ENCODE measurements around the gene TNFAIP8.
A peak's percentile ranks its signal among the peaks of the same experiment; 100 is the strongest.
"Not testable (repeated sequence)": the region's sequence is repeated elsewhere in the genome, so short reads cannot be mapped to it uniquely, and the experiment has no call there.

The TNFAIP8 gene

GRCh38 chr5:119417891-119418605, 62.2 kb downstream of the TNFAIP8 start:
- TF ChIP-seq TAF1 (IDR thresholded peaks at IDR 0.05; ENCODE audit: borderline replicate concordance, low read depth, low read length) = no peak
- no peak for TF ChIP-seq POLR2AphosphoS5 (IDR thresholded peaks at IDR 0.05; ENCODE audit: low read depth, low read length)
- no peak for TF ChIP-seq POLR2A (IDR thresholded peaks at IDR 0.05; ENCODE audit: low read depth, low read length)
- DNase-seq (ENCODE audit: insufficient read length) (no peak), FAIRE-seq (no peak)

DNA sequence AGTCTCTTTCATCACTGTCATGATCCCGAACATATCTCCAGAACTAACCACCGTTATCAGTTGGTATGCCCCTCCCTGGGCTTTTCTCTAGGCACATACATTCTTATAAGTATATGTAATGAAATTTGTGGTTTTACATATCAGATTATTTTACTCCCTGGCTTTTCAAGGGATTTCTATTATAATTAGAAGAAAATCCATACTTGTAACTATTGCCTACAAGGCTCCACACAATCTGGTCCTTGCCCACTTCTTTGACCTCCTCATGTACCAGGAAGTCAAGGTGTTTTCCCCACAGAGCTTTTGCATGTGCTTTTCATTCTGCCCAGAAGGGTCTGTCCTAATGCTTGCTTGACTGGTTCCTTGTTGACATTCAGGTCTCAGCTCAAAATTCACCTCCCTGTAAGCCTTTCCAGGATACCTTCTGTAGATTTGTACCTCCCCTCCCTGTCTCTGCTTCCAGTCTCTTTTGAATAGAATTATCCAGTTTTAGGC, 62.8 kb downstream of the TNFAIP8 start:
- FAIRE-seq (peak; percentile 77), DNase-seq (ENCODE audit: insufficient read length) (no peak)
- TF ChIP-seq POLR2AphosphoS5 (IDR thresholded peaks at IDR 0.05; ENCODE audit: low read depth, low read length) (no peak), POLR2A (IDR thresholded peaks at IDR 0.05; ENCODE audit: low read depth, low read length) (no peak)

DNA sequence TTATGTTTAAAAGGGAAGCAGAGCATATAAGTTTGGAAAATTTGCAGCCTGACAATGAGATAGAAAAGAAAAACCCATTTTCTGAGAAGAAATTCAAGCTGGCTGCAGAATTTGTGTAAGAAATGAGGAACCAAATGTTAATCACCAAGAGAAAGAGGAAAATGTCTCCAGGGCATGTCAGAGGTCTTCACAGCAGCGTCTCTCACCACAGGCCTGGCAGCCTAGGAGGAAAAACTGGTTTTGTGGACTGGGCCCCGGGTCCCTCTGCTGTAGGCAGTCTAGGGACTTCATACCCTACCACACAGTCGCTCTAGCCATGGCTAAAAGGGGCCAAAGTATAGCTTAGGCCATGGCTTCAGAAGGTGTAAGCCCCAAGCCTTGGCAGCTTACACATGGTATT, 64.3 kb downstream of the TNFAIP8 start:
- TF ChIP-seq POLR2AphosphoS5 (IDR thresholded peaks at IDR 0.05; ENCODE audit: low read depth, low read length) = no peak
- no peak for FAIRE-seq
- DNase-seq (ENCODE audit: insufficient read length) = no peak

DNA sequence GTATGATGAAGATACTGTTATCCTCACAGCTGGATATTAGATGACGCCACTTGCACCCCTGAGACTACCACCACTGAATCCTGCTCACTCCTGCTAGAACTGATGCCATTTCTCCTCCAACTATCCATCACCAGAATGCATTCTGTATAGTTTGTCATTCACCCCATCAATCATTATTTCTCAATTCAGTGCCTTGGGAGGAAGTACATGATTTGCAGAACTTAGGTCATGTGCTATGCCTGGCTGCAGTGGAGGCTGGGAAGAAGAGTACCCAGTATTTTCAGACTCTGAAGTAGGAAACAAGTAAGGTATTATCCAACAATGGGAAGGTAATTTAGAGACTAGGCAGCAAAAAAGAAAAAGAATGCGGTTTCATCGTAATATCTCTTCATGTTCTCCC, 70.2 kb downstream of the TNFAIP8 start:
- no peak for DNase-seq (ENCODE audit: insufficient read length)
- no peak for TF ChIP-seq TAF1 (IDR thresholded peaks at IDR 0.05; ENCODE audit: borderline replicate concordance, low read depth, low read length)
- no peak for TF ChIP-seq POLR2A (IDR thresholded peaks at IDR 0.05; ENCODE audit: low read depth, low read length)
- TF ChIP-seq POLR2AphosphoS5 (IDR thresholded peaks at IDR 0.05; ENCODE audit: low read depth, low read length) = no peak
- FAIRE-seq = no peak

DNA sequence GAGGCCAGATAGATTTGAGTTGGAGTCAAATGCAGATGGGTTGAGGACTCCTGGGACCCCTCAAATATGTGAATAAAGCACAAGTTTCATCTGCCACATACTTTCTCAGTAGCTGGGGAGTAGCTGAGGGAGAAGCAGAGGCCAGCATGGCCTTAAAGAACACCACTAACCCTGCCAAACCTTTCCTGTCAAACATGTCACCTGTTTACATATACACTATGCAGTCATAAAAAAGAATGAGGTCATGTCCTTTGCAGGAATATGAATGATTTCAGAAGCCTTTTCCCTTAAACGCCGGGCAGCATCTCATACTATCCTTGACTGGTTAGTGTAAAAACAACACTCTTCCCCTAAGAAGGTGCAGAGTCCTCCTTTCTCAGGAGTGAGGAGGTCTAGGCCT, 71.2 kb downstream of the TNFAIP8 start:
- TF ChIP-seq POLR2AphosphoS5 (IDR thresholded peaks at IDR 0.05; ENCODE audit: low read depth, low read length) = no peak
- TF ChIP-seq TAF1 (IDR thresholded peaks at IDR 0.05; ENCODE audit: borderline replicate concordance, low read depth, low read length) = no peak
- no peak for TF ChIP-seq POLR2A (IDR thresholded peaks at IDR 0.05; ENCODE audit: low read depth, low read length)
- DNase-seq (ENCODE audit: insufficient read length) = no peak
- FAIRE-seq = no peak

- not testable (repeated sequence) for DNase-seq (ENCODE audit: insufficient read length); FAIRE-seq
These were observed 71.8 kb downstream of the TNFAIP8 start for GRCh38 chr5:119427596-119427995.

- not testable (repeated sequence) for DNase-seq (ENCODE audit: insufficient read length); FAIRE-seq
These were observed 72.3 kb downstream of the TNFAIP8 start for GRCh38 chr5:119428166-119428565.

DNA sequence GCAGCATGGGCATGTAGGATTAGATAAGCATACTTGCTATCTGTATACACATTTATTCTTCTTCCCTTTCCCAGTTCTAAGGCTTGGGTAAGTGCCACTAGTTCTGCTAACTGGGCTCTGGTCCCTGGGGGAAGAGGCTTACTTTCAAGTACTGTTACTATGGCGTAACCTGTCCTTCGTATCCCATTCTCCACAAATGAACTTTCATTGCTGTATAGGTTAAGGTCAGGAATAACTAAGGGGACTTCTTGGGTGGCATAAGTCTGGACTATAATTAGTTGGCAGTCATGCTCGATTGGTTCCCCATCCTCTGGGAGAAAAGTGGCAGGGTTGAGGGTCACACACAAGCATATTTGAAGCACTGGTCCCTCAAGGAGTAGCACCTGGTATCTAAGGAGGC, 72.8 kb downstream of the TNFAIP8 start:
- DNase-seq (ENCODE audit: insufficient read length); FAIRE-seq: not testable (repeated sequence)

DNA sequence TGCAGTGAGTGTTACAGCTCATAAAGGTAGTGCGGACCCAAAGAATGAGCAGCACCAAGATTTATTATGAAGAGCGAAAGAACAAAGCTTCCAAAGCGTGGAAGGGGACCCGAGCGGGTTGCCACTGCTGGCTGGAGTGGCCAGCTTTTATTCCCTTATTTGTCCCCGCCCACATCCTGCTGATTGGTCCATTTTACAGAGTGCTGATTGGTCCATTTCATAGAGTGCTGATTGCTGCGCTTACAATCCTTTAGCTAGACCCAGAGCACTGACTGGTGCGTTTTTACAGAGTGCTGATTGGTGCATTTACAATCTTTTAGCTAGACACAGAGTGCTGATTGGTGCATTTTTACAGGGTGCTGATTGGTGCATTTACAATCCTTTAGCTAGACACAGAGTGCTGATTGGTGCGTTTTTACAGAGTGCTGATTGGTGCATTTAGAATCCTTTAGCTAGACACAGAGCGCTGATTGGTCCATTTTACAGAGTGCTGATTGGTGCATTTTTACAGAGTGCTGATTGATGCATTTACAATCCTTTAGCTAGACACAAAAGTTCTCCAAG, 76.9 kb downstream of the TNFAIP8 start:
- not testable (repeated sequence) for DNase-seq (ENCODE audit: insufficient read length); FAIRE-seq

- FAIRE-seq (peak; percentile 50), DNase-seq (ENCODE audit: insufficient read length) (no peak)
- TF ChIP-seq POLR2AphosphoS5 (IDR thresholded peaks at IDR 0.05; ENCODE audit: low read depth, low read length) = no peak
These were observed 79.8 kb downstream of the TNFAIP8 start for GRCh38 chr5:119435436-119436132.

GRCh38 chr5:119437785-119438586, 82.2 kb downstream of the TNFAIP8 start:
- not testable (repeated sequence) for FAIRE-seq; DNase-seq (ENCODE audit: insufficient read length)

GRCh38 chr5:119438587-119438917, 82.7 kb downstream of the TNFAIP8 start:
- not testable (repeated sequence) for DNase-seq (ENCODE audit: insufficient read length); FAIRE-seq

DNA sequence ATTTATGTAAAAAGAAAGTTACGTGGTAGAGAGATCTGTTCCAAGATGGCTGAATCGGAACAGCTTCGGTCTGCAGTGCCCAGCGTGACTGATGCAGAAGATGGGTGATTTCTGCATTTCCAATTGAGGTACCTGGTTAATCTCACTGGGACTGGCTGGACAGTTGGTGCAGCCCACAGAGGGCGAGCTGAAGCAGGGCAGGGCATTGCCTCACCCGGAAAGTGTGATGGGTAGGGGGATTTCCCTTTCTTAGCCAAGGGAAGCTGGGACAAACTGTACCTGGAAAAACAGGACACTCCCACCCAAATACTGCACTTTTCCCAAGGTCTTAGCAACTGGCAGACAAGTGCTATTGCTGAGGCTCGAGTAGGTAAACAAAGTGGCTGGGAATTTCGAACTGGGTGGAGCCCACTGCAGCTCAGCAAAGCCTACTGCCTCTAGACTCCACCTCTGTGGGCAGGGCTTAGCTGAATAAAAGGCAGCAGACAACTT, 83.4 kb downstream of the TNFAIP8 start:
- peak; percentile 77 for FAIRE-seq

DNA sequence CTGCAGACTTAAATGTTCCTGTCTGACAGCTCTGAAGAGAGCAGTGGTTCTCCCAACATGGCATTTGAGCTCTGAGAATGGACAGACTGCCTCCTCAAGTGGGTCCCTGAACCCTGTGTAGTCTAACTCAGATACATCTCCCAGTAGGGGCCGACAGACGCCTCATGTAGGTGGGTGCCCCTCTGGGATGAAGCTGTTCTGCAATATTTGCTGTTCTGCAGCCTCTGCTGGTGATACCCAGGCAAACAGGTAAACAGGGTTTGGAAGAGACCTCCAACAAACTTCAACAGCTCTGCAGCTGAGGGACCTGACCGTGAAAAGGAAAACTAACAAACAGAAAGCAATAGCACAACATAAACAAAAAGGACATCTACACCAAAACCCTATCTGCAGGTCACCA, 83.8 kb downstream of the TNFAIP8 start:
- not testable (repeated sequence) for FAIRE-seq

More for the DNA sequence above, 83.4 kb downstream of the TNFAIP8 start:
- TF ChIP-seq POLR2A (IDR thresholded peaks at IDR 0.05; ENCODE audit: low read depth, low read length) (no peak), POLR2AphosphoS5 (IDR thresholded peaks at IDR 0.05; ENCODE audit: low read depth, low read length) (no peak), TAF1 (IDR thresholded peaks at IDR 0.05; ENCODE audit: borderline replicate concordance, low read depth, low read length) (no peak)
- DNase-seq (ENCODE audit: insufficient read length) = no peak

GRCh38 chr5:119444643-119445042, 88.8 kb downstream of the TNFAIP8 start:
- FAIRE-seq; DNase-seq (ENCODE audit: insufficient read length): not testable (repeated sequence)

More for the DNA sequence above, 83.8 kb downstream of the TNFAIP8 start:
- not testable (repeated sequence) for DNase-seq (ENCODE audit: insufficient read length)
